GM19467 (cell line): ENCODE data around the gene CTXN3.
"Not testable (repeated sequence)": the region's sequence is repeated elsewhere in the genome, so short reads cannot be mapped to it uniquely, and the experiment has no call there.

Source experiments
- ATAC-seq: cut with Tn5 transposase; IDR thresholded peaks from one replicate; pipeline ENCODE4 v1.9.1; 2021; ENCODE audit warnings: mild to moderate bottlenecking, moderate library complexity; ENCODE audit not compliant: unreplicated experiment

The CTXN3 gene

GRCh38 chr5:127650022-127650421 lies 1.1 kb downstream of the CTXN3 start:
- ATAC-seq, result no peak

GRCh38 chr5:127650649-127651048 lies 1.8 kb downstream of the CTXN3 start:
- ATAC-seq, result no peak

GRCh38 chr5:127652952-127653611 lies 4.2 kb downstream of the CTXN3 start:
- no peak for ATAC-seq

- ATAC-seq, result no peak
Measured at GRCh38 chr5:127656825-127657224, 7.9 kb downstream of the CTXN3 start.

GRCh38 chr5:127660047-127660733 lies 11.3 kb downstream of the CTXN3 start:
- ATAC-seq, result no peak

GRCh38 chr5:127664093-127664492 lies 15.2 kb downstream of the CTXN3 start:
- ATAC-seq, result no peak

- ATAC-seq, result no peak
Measured at GRCh38 chr5:127665641-127666040, 16.8 kb downstream of the CTXN3 start.

- ATAC-seq, result no peak
Measured at GRCh38 chr5:127666043-127666716, 17.3 kb downstream of the CTXN3 start.

- ATAC-seq, result no peak
Measured at GRCh38 chr5:127667926-127668325, 19.0 kb downstream of the CTXN3 start.

GRCh38 chr5:127671218-127671617 lies 22.3 kb downstream of the CTXN3 start:
- ATAC-seq, result no peak

- no peak for ATAC-seq
Measured at GRCh38 chr5:127673117-127673800, 24.4 kb downstream of the CTXN3 start.

- not testable (repeated sequence) for ATAC-seq
Measured at GRCh38 chr5:127676951-127677350, 28.1 kb downstream of the CTXN3 start.

GRCh38 chr5:127679691-127680330 lies 30.9 kb downstream of the CTXN3 start:
- not testable (repeated sequence) for ATAC-seq

- no peak for ATAC-seq
Measured at GRCh38 chr5:127680595-127680994, 31.7 kb downstream of the CTXN3 start.

GRCh38 chr5:127683008-127683407 lies 34.1 kb downstream of the CTXN3 start:
- ATAC-seq, result no peak

- no peak for ATAC-seq
Measured at GRCh38 chr5:127684726-127685467, 36.0 kb downstream of the CTXN3 start.

GRCh38 chr5:127685662-127686061 lies 36.8 kb downstream of the CTXN3 start:
- no peak for ATAC-seq

- ATAC-seq, result no peak
Measured at GRCh38 chr5:127686424-127686823, 37.5 kb downstream of the CTXN3 start.

- ATAC-seq, result no peak
Measured at GRCh38 chr5:127694518-127695171, 45.8 kb downstream of the CTXN3 start.

- ATAC-seq, result no peak
Measured at GRCh38 chr5:127695346-127695745, 46.5 kb downstream of the CTXN3 start.
